HL-60 (cell line): ENCODE measurements around the gene ERBB2.
"Not testable (repeated sequence)": the region's sequence is repeated elsewhere in the genome, so short reads cannot be mapped to it uniquely, and the experiment has no call there.

Source experiments
- DNase-seq, 2 experiments: peaks; one replicate each; pipeline ENCODE4 v3.0.0-alpha.2; 2010 to 2020; ENCODE audit warnings: low read depth in 1 of 2, low spot score in 1 of 2
- H3K27ac ChIP-seq: fragments of 250-450 bp; sonication (Bioruptor Pico); replicated peaks from 2 replicates; pipeline ENCODE4 v1.5.1; 2020; ENCODE audit warnings: mild to moderate bottlenecking, moderate library complexity
- H3K27me3 ChIP-seq: fragments of 250-450 bp; sonication (Bioruptor Pico); 2 replicates; pipeline ENCODE4 v1.5.1; 2021; ENCODE audit warnings: mild to moderate bottlenecking, moderate library complexity; ENCODE audit not compliant: insufficient read depth, poor library complexity, severe bottlenecking
- H3K4me3 ChIP-seq: replicated peaks from 2 replicates; pipeline ENCODE4 v1.5.1; 2011; ENCODE audit warnings: mild to moderate bottlenecking, control low read depth, low read length; ENCODE audit not compliant: insufficient read depth
- CTCF ChIP-seq: IDR thresholded peaks from one replicate; pipeline ENCODE4 v1.5.1; 2011; ENCODE audit warnings: low read length, control low read depth, inconsistent platforms; ENCODE audit not compliant: insufficient read depth
- GABPA ChIP-seq: IDR thresholded peaks from 2 replicates; pipeline ENCODE4 v1.6.1; 2012; ENCODE audit warnings: low read depth
- POLR2AphosphoS5 ChIP-seq: IDR thresholded peaks from 2 replicates; pipeline ENCODE4 v1.6.1; 2012; ENCODE audit warnings: low read depth
- REST ChIP-seq: IDR thresholded peaks from 2 replicates; pipeline ENCODE4 v1.6.1; 2012; ENCODE audit warnings: low read depth; ENCODE audit not compliant: insufficient replicate concordance
- SPI1 ChIP-seq: IDR thresholded peaks from 2 replicates; pipeline ENCODE4 v1.6.1; 2012; ENCODE audit warnings: low read depth, mild to moderate bottlenecking, borderline replicate concordance

The ERBB2 gene

GRCh38 chr17:39696731-39697130 lies 3.1 kb upstream of the ERBB2 start:
- Histone ChIP-seq H3K27ac (no peak overlapping the region), H3K4me3 (no peak overlapping the region), H3K27me3 (peaks cover 11% of the 10 kb centered on the region)
- no peak for TF ChIP-seq GABPA
- TF ChIP-seq REST, result no peak
- TF ChIP-seq POLR2AphosphoS5, result no peak
- TF ChIP-seq SPI1, result no peak
- TF ChIP-seq CTCF, result no peak
- no peak for DNase-seq

GRCh38 chr17:39697961-39698360 lies 1.9 kb upstream of the ERBB2 start:
- Histone ChIP-seq H3K4me3 (no peak overlapping the region), H3K27ac (no peak overlapping the region), H3K27me3 (peaks cover 17% of the 10 kb centered on the region)
- no peak for DNase-seq
- TF ChIP-seq REST, result no peak

GRCh38 chr17:39699157-39699817 lies 577 bp upstream of the ERBB2 start:
- peaks cover 17% of the 10 kb centered on the region for H3K27me3 ChIP-seq
- not testable (repeated sequence) for DNase-seq, H3K4me3 ChIP-seq, H3K27ac ChIP-seq

GRCh38 chr17:39700148-39700987 lies 504 bp downstream of the ERBB2 start:
- Histone ChIP-seq H3K27me3 (peaks cover 17% of the 10 kb centered on the region), H3K27ac (no peak overlapping the region), H3K4me3 (no peak overlapping the region)
- no peak for DNase-seq
- TF ChIP-seq REST, result no peak
- TF ChIP-seq POLR2AphosphoS5, result no peak
- no peak for TF ChIP-seq CTCF
- no peak for TF ChIP-seq SPI1
- no peak for TF ChIP-seq GABPA
